Parathyroid adenoma (tissue), 2 donors: Measurements from ENCODE around the gene SMAD7.

Source experiments
- H2AFZ ChIP-seq: fragments of 300-600 bp; sonication (generic); one replicate; pipeline ENCODE4 v1.7.0; 2017; ENCODE audit warnings: antibody characterized with exemption, mild to moderate bottlenecking
- H3K27ac ChIP-seq: fragments of 300-600 bp; sonication (generic); one replicate; pipeline ENCODE4 v1.7.0; 2017
- H3K27me3 ChIP-seq: fragments of 300-600 bp; sonication (generic); one replicate; pipeline ENCODE4 v1.7.0; 2017; ENCODE audit warnings: low read length; ENCODE audit not compliant: control insufficient read depth, insufficient read depth
- H3K36me3 ChIP-seq: fragments of 300-600 bp; sonication (generic); one replicate; pipeline ENCODE4 v1.7.0; 2017; ENCODE audit warnings: low read length; ENCODE audit not compliant: control insufficient read depth, insufficient read depth
- H3K4me1 ChIP-seq: fragments of 300-600 bp; sonication (generic); one replicate; pipeline ENCODE4 v1.7.0; 2017; ENCODE audit warnings: control low read depth
- H3K4me2 ChIP-seq: fragments of 300-600 bp; sonication (generic); one replicate; pipeline ENCODE4 v1.7.0; 2017; ENCODE audit warnings: low read length
- H3K4me3 ChIP-seq: fragments of 300-600 bp; sonication (generic); one replicate; pipeline ENCODE4 v1.7.0; 2017; ENCODE audit warnings: low read depth, low read length
- H3K79me2 ChIP-seq: fragments of 300-600 bp; sonication (generic); one replicate; pipeline ENCODE4 v1.7.0; 2017; ENCODE audit warnings: control low read depth
- H3K9ac ChIP-seq: fragments of 300-600 bp; sonication (generic); one replicate; pipeline ENCODE4 v1.7.0; 2017; ENCODE audit warnings: mild to moderate bottlenecking
- H3K9me3 ChIP-seq: fragments of 300-600 bp; sonication (generic); one replicate; pipeline ENCODE4 v1.7.0; 2017; ENCODE audit warnings: low read length; ENCODE audit not compliant: control insufficient read depth
- CTCF ChIP-seq: fragments of 300-600 bp; sonication (generic); IDR thresholded peaks from one replicate; pipeline ENCODE4 v1.7.0; 2017; ENCODE audit warnings: antibody characterized with exemption, mild to moderate bottlenecking
- donor health status: primary hyperparathyroidism.

SMAD7 gene

GRCh38 chr18:48900469-48900868 lies 50.3 kb downstream of the SMAD7 start:
- Histone ChIP-seq H3K36me3 (no peaks in the 10 kb centered on the region), H3K4me3 (no peak overlapping the region), H3K79me2 (no peaks in the 10 kb centered on the region), H2AFZ (no peak overlapping the region), H3K27ac (no peak overlapping the region), H3K4me2 (no peak overlapping the region), H3K27me3 (no peaks in the 10 kb centered on the region), H3K9me3 (no peaks in the 10 kb centered on the region), H3K4me1 (peaks cover 8% of the 10 kb centered on the region), H3K9ac (no peak overlapping the region)
- TF ChIP-seq CTCF, result no peak

GRCh38 chr18:48899558-48900174 lies 51.1 kb downstream of the SMAD7 start:
- Histone ChIP-seq H3K36me3 (no peaks in the 10 kb centered on the region), H2AFZ (no peak overlapping the region), H3K9me3 (no peaks in the 10 kb centered on the region), H3K9ac (no peak overlapping the region), H3K4me3 (no peak overlapping the region), H3K4me2 (no peak overlapping the region), H3K27me3 (no peaks in the 10 kb centered on the region), H3K79me2 (no peaks in the 10 kb centered on the region), H3K27ac (no peak overlapping the region), H3K4me1 (peaks cover 8% of the 10 kb centered on the region)
- no peak for TF ChIP-seq CTCF

- no peak overlapping the region for H3K4me2 ChIP-seq
- H3K79me2 ChIP-seq, result no peaks in the 10 kb centered on the region
- H2AFZ ChIP-seq, result no peak overlapping the region
- H3K36me3 ChIP-seq, result no peaks in the 10 kb centered on the region
- no peak overlapping the region for H3K27ac ChIP-seq
- H3K4me1 ChIP-seq, result peaks cover 8% of the 10 kb centered on the region
- no peaks in the 10 kb centered on the region for H3K9me3 ChIP-seq
- H3K4me3 ChIP-seq, result no peak overlapping the region
- H3K27me3 ChIP-seq, result no peaks in the 10 kb centered on the region
- H3K9ac ChIP-seq, result no peak overlapping the region
- no peak for TF ChIP-seq CTCF
Observed at GRCh38 chr18:48898521-48898920, 52.2 kb downstream of the SMAD7 start.

GRCh38 chr18:48897531-48897930 lies 53.2 kb downstream of the SMAD7 start:
- no peak for TF ChIP-seq CTCF
- H3K4me2 ChIP-seq, result no peak overlapping the region

GRCh38 chr18:48896875-48897511 lies 53.8 kb downstream of the SMAD7 start:
- no peak for TF ChIP-seq CTCF
- no peak overlapping the region for H3K4me2 ChIP-seq
- H3K79me2 ChIP-seq, result no peaks in the 10 kb centered on the region
- H3K36me3 ChIP-seq, result no peaks in the 10 kb centered on the region
- no peak overlapping the region for H3K27ac ChIP-seq
- H2AFZ ChIP-seq, result no peak overlapping the region
- no peak overlapping the region for H3K9ac ChIP-seq
- no peaks in the 10 kb centered on the region for H3K27me3 ChIP-seq
- H3K4me1 ChIP-seq, result peaks cover 5% of the 10 kb centered on the region
- H3K4me3 ChIP-seq, result no peak overlapping the region
- H3K9me3 ChIP-seq, result no peaks in the 10 kb centered on the region

More at GRCh38 chr18:48897531-48897930, 53.2 kb downstream of the SMAD7 start:
- peaks cover 8% of the 10 kb centered on the region for H3K4me1 ChIP-seq
- no peak overlapping the region for H3K9ac ChIP-seq
- H3K79me2 ChIP-seq, result no peaks in the 10 kb centered on the region
- H3K27ac ChIP-seq, result no peak overlapping the region
- no peaks in the 10 kb centered on the region for H3K27me3 ChIP-seq
- no peak overlapping the region for H2AFZ ChIP-seq
- no peak overlapping the region for H3K4me3 ChIP-seq
- H3K9me3 ChIP-seq, result no peaks in the 10 kb centered on the region
- H3K36me3 ChIP-seq, result no peaks in the 10 kb centered on the region
